ENCODE data around the gene TTLL5. TPM values are rescaled to one million over a fixed set of nuclear protein-coding genes. Genes with fewer than 3 reads are reported as not detected.

The TTLL5 gene
- total RNA-seq, 1 experiment from 2014 or later, result 34.7 TPM

GRCh38 chr14:75661499-75661814, 411 bp downstream of the TTLL5 start:
- Histone ChIP-seq H4K20me1 (ENCODE audit: low read length) (no peaks in the 10 kb centered on the region), H3K79me2 (ENCODE audit: low read length) (peaks cover 47% of the 10 kb centered on the region), H3F3A (ENCODE audit: low read length, unreplicated experiment) (no peaks in the 10 kb centered on the region), H3K4me1 (ENCODE audit: insufficient read depth, low read length) (peaks cover 5% of the 10 kb centered on the region; the same call in 1 of the 2 replicates), H3K9ac (ENCODE audit: low read length) (peak overlapping the region; percentile 81), H3K27ac (ENCODE audit: low read length) (peak overlapping the region; percentile 58), H3K36me3 (ENCODE audit: low read depth, low read length) (peaks cover 11% of the 10 kb centered on the region; the same call in 1 of the 2 replicates), H3K27me3 (ENCODE audit: low read length) (no peaks in the 10 kb centered on the region), H3K4me3 (ENCODE audit: low read length) (peak overlapping the region; percentile 96), H3K4me2 (ENCODE audit: low read length) (peak overlapping the region; percentile 99), H3K9me3 (ENCODE audit: low read length) (no peaks in the 10 kb centered on the region), H2AFZ (ENCODE audit: low read length) (peak overlapping the region; percentile 91), H3K9me2 (replicated peaks; ENCODE audit: low read length) (no peaks in the 10 kb centered on the region)
- BruUV-seq (replicated peaks), result TSS peak; percentile 53
- TF ChIP-seq CTCF (conservative IDR thresholded peaks at IDR 0.05; ENCODE audit: low read depth, low read length) (no peak), EZH2 (IDR thresholded peaks at IDR 0.05; ENCODE audit: low read length, unreplicated experiment) (no peak), EZH2phosphoT487 (IDR thresholded peaks at IDR 0.05; ENCODE audit: borderline replicate concordance, low read length) (no peak)
- POLR2A ChIA-PET (ENCODE audit: unreplicated experiment), result no interaction called here
- ATAC-seq (peak; percentile 5), DNase-seq (no peak)
- intact Hi-C loops (cut with micrococcal nuclease), result loop anchor here (1.0 kb wide), 1 partner anchor 321 kb away; no protein-coding TSS in a partner anchor
- CTCF ChIA-PET, result interaction anchor here (0.6 to 1.5 kb wide), 2 partner anchors 13 to 83 kb away, joined by 7 to 8 read pairs; partner anchors contain the start of gene FLVCR2

- H3K27me3 ChIP-seq (ENCODE audit: low read length), result no peaks in the 10 kb centered on the region
- H3K36me3 ChIP-seq (ENCODE audit: low read depth, low read length), result peaks cover 12% of the 10 kb centered on the region; the same call in 1 of the 2 replicates
- TF ChIP-seq EZH2phosphoT487 (IDR thresholded peaks at IDR 0.05; ENCODE audit: borderline replicate concordance, low read length) (no peak), EZH2 (IDR thresholded peaks at IDR 0.05; ENCODE audit: low read length, unreplicated experiment) (no peak), CTCF (conservative IDR thresholded peaks at IDR 0.05; ENCODE audit: low read depth, low read length) (no peak)
- H3K9ac ChIP-seq (ENCODE audit: low read length), result no peak overlapping the region
- H3K27ac ChIP-seq (ENCODE audit: low read length), result no peak overlapping the region
- peak overlapping the region; percentile 96; the same call in 1 of the 2 replicates for H3K4me3 ChIP-seq (ENCODE audit: low read length)
- ChIA-PET CTCF (no interaction called here), POLR2A (ENCODE audit: unreplicated experiment) (no interaction called here)
- ATAC-seq (no peak), DNase-seq (no peak)
- no peaks in the 10 kb centered on the region for H3K9me3 ChIP-seq (ENCODE audit: low read length)
- peaks cover 5% of the 10 kb centered on the region; the same call in 1 of the 2 replicates for H3K4me1 ChIP-seq (ENCODE audit: insufficient read depth, low read length)
- no peaks in the 10 kb centered on the region for H3F3A ChIP-seq (ENCODE audit: low read length, unreplicated experiment)
- no peak overlapping the region for H2AFZ ChIP-seq (ENCODE audit: low read length)
- intact Hi-C loops (cut with micrococcal nuclease), result no loop called here
- BruUV-seq (replicated peaks), result no TSS peak
- H4K20me1 ChIP-seq (ENCODE audit: low read length), result no peaks in the 10 kb centered on the region
- no peaks in the 10 kb centered on the region for H3K9me2 ChIP-seq (replicated peaks; ENCODE audit: low read length)
- peaks cover 47% of the 10 kb centered on the region for H3K79me2 ChIP-seq (ENCODE audit: low read length)
- H3K4me2 ChIP-seq (ENCODE audit: low read length), result peak overlapping the region; percentile 99
These were observed 1.9 kb downstream of the TTLL5 start for GRCh38 chr14:75662966-75663365.

GRCh38 chr14:75667099-75667765, 6.2 kb downstream of the TTLL5 start:
- H2AFZ ChIP-seq (ENCODE audit: low read length), result no peak overlapping the region
- DNase-seq (no peak), ATAC-seq (no peak)
- H3K4me1 ChIP-seq (ENCODE audit: insufficient read depth, low read length), result peaks cover 5% of the 10 kb centered on the region; the same call in 1 of the 2 replicates
- no peaks in the 10 kb centered on the region for H3K27me3 ChIP-seq (ENCODE audit: low read length)
- no peaks in the 10 kb centered on the region for H3K9me2 ChIP-seq (replicated peaks; ENCODE audit: low read length)
- ChIA-PET CTCF (no interaction called here), POLR2A (ENCODE audit: unreplicated experiment) (no interaction called here)
- no TSS peak for BruUV-seq (replicated peaks)
- H3K4me3 ChIP-seq (ENCODE audit: low read length), result no peak overlapping the region
- no peaks in the 10 kb centered on the region for H3F3A ChIP-seq (ENCODE audit: low read length, unreplicated experiment)
- H3K9me3 ChIP-seq (ENCODE audit: low read length), result no peaks in the 10 kb centered on the region
- no peak overlapping the region for H3K27ac ChIP-seq (ENCODE audit: low read length)
- peaks cover 31% of the 10 kb centered on the region for H3K36me3 ChIP-seq (ENCODE audit: low read depth, low read length)
- no peaks in the 10 kb centered on the region for H4K20me1 ChIP-seq (ENCODE audit: low read length)
- intact Hi-C loops (cut with micrococcal nuclease), result no loop called here
- no peak overlapping the region for H3K9ac ChIP-seq (ENCODE audit: low read length)
- H3K4me2 ChIP-seq (ENCODE audit: low read length), result no peak overlapping the region
- H3K79me2 ChIP-seq (ENCODE audit: low read length), result peaks cover 18% of the 10 kb centered on the region
- no peak for TF ChIP-seq EZH2 (IDR thresholded peaks at IDR 0.05; ENCODE audit: low read length, unreplicated experiment)
- no peak for TF ChIP-seq EZH2phosphoT487 (IDR thresholded peaks at IDR 0.05; ENCODE audit: borderline replicate concordance, low read length)
- TF ChIP-seq CTCF (conservative IDR thresholded peaks at IDR 0.05; ENCODE audit: low read depth, low read length), result no peak

Measured in PC-3 (cell line).